PC-9 (cell line): ENCODE results near the gene SETD7.

ENCODE experiments used
- CTCF ChIP-seq: fragments of 200-600 bp; sonication (generic); conservative IDR thresholded peaks from 2 replicates; pipeline ENCODE4 v1.6.1; 2017; ENCODE audit warnings: mixed run types, antibody characterized with exemption, mild to moderate bottlenecking, moderate library complexity
- EZH2 ChIP-seq: fragments of 200-600 bp; sonication (generic); IDR thresholded peaks from 2 replicates; pipeline ENCODE4 v1.8.0; 2017; ENCODE audit warnings: antibody characterized with exemption, low read depth

- TF ChIP-seq CTCF (peak; percentile 16; the same call in 1 of the 2 replicates), EZH2 (no peak)
Measured at GRCh38 chr4:139453371-139454110, 102.5 kb downstream of the SETD7 start.
